Lung (tissue), 12 donors: ENCODE data around the gene TPO. TPM values are rescaled to one million over a fixed set of nuclear protein-coding genes. Genes with fewer than 3 reads are reported as not detected.

Source experiments
- ATAC-seq: fragments of 200-7000 bp; cut with Tn5 transposase; one replicate; pipeline ENCODE4 v1.9.1; 2020; ENCODE audit warnings: moderate number of reproducible peaks; ENCODE audit not compliant: insufficient read depth, low FRiP score
- DNase-seq, 3 donors: peaks; one replicate each; pipeline ENCODE4 v3.0.0-alpha.2; 2013 to 2017
- H3K27ac ChIP-seq, 2 donors: one replicate each; pipeline ENCODE4 v1.5.1; 2013; ENCODE audit warnings: mild to moderate bottlenecking in 2 of 2, moderate library complexity in 2 of 2, control low read depth in 1 of 2, inconsistent platforms in 1 of 2, low read depth in 1 of 2, low read length in 1 of 2
- H3K27me3 ChIP-seq, 3 donors: one replicate each; pipeline ENCODE4 v1.5.1; 2013; ENCODE audit warnings: low read length in 2 of 3; ENCODE audit not compliant: control insufficient read depth in 3 of 3, insufficient read depth in 3 of 3
- H3K36me3 ChIP-seq, 4 donors: one replicate each; pipeline ENCODE4 v1.5.1; 2013; ENCODE audit warnings: low read length in 4 of 4, mild to moderate bottlenecking in 1 of 4, moderate library complexity in 1 of 4; ENCODE audit not compliant: control insufficient read depth in 4 of 4, insufficient read depth in 4 of 4
- H3K4me1 ChIP-seq, 5 donors: one replicate each; pipeline ENCODE4 v1.5.1; 2013; ENCODE audit warnings: low read length in 5 of 5, mild to moderate bottlenecking in 2 of 5, moderate library complexity in 1 of 5; ENCODE audit not compliant: control insufficient read depth in 5 of 5, insufficient read depth in 5 of 5
- H3K4me3 ChIP-seq: one replicate; pipeline ENCODE4 v1.5.1; 2013; ENCODE audit warnings: mild to moderate bottlenecking, control low read depth, moderate library complexity
- H3K9ac ChIP-seq, 2 donors: one replicate each; pipeline ENCODE4 v1.5.1; 2013; ENCODE audit warnings: low read length in 2 of 2, control low read depth in 1 of 2; ENCODE audit not compliant: insufficient read depth in 1 of 2
- H3K9me3 ChIP-seq, 4 donors: one replicate each; pipeline ENCODE4 v1.5.1; 2013; ENCODE audit warnings: low read length in 3 of 4, mild to moderate bottlenecking in 1 of 4, moderate library complexity in 1 of 4; ENCODE audit not compliant: control insufficient read depth in 4 of 4, insufficient read depth in 3 of 4
- CTCF ChIP-seq: IDR thresholded peaks from 2 replicates; pipeline ENCODE4 v1.5.1; 2012; ENCODE audit warnings: mild to moderate bottlenecking; ENCODE audit errors: control extremely low read depth, extremely low read depth
- WGBS, 2 donors: extraction: QIAGEN DNeasy Blood & Tissue Kit; methylation state at CpG; one replicate each; pipeline ENCODE4 v1.1.7; 2013; 5-methylcytosine and 5-hydroxymethylcytosine counted together
- polyA plus RNA-seq, 2 donors: library from polyadenylated mRNA; stranded (reverse); fragments of 200-250 nt; gene quantifications; one replicate each; pipeline ENCODE4 v1.2.1, GENCODE V29; 2013
- total RNA-seq, 2 donors: library from RNA; depleted of rRNA in 1 of 2; stranded (reverse); fragments of >200 nt in 1 of 2; gene quantifications; one replicate each; pipeline ENCODE4 v1.2.1, GENCODE V29; 2014 to 2021
- donor health status: control.
- donor health status: control.
- donor health status: Bipolar disorder and iron deficiency.
- donor health status: healthy.
- donor health status: DM: yes; HTN: yes; CAD: no.

Gene TPO
- total and polyA plus RNA-seq, 4 donors, result 0.17 to 0.31 TPM; not detected in 2

DNA sequence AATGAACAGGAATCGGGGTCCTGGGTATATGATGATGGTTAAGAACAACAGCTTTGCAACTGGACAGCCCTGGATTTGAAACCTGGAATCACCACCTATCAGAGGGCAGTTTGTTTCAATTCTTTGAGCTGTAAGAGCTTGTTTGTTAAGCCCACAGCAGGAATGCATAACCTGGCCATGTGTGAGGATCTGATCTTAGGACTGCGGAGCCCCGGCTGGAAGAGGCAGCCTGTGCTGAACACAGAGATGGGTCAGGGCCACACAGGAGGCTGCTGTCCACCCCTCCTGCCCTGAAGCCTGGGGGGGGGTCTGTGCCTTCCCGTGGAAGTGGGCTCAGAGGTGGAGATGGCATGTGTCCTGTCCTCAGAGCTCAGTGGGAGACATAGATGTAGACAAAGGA, 24.3 kb downstream of the TPO start:
- ATAC-seq (no peak), DNase-seq (no peak)
- Histone ChIP-seq H3K27ac (no peak overlapping the region), H3K27me3 (no peaks in the 10 kb centered on the region), H3K4me3 (no peak overlapping the region), H3K36me3 (no peaks in the 10 kb centered on the region), H3K9ac (no peak overlapping the region), H3K4me1 (no peaks in the 10 kb centered on the region), H3K9me3 (no peaks in the 10 kb centered on the region)
- 87 to 92% methylated on average over 4 of the region's 4 CpGs for WGBS, 2 donors
- TF ChIP-seq CTCF, result no peak

- whole genome bisulfite sequencing, 2 donors, result 75 to 78% methylated on average over 6 of the region's 6 CpGs
- H3K27ac ChIP-seq, result no peak overlapping the region
- no peak overlapping the region for H3K9ac ChIP-seq
- no peaks in the 10 kb centered on the region for H3K36me3 ChIP-seq
- no peaks in the 10 kb centered on the region for H3K4me1 ChIP-seq
- ATAC-seq (no peak), DNase-seq (no peak)
- no peaks in the 10 kb centered on the region for H3K9me3 ChIP-seq
- H3K4me3 ChIP-seq, result no peak overlapping the region
- no peaks in the 10 kb centered on the region for H3K27me3 ChIP-seq
- no peak for TF ChIP-seq CTCF
These were observed 25.7 kb downstream of the TPO start for GRCh38 chr2:1438972-1439371.

- DNase-seq (no peak), ATAC-seq (no peak)
- Histone ChIP-seq H3K27me3 (no peaks in the 10 kb centered on the region), H3K4me3 (no peak overlapping the region), H3K4me1 (no peaks in the 10 kb centered on the region), H3K9ac (no peak overlapping the region), H3K9me3 (no peaks in the 10 kb centered on the region), H3K36me3 (no peaks in the 10 kb centered on the region), H3K27ac (no peak overlapping the region)
- WGBS, 2 donors, result 76 to 78% methylated on average over 7 of the region's 7 CpGs
- TF ChIP-seq CTCF, result no peak
These were observed 27.3 kb downstream of the TPO start for GRCh38 chr2:1440581-1440980.

DNA sequence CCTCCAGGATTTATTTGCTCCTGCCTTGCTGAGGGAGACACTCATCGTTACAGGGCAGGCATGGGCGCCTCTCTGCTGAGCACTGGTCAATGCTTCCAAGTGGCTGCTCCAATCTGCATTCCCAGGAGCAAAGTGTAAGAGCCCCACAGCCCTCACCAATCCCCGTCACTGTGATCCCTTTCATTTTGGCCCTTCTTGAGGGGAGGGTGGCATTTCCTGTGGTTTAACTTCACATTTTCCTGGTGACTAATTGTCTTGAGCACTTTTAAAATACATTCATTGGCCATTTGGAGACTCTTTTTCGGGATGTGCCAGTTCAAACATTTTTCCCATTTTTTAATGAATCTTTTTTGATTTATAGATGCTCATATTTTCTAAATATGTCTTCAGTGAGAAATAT, 33.0 kb downstream of the TPO start:
- H3K9ac ChIP-seq, result no peak overlapping the region
- DNase-seq, result no peak
- no peak for ATAC-seq
- H3K9me3 ChIP-seq, result peaks cover 0 to 7% (median 0%) of the 10 kb centered on the region in 4 donors
- TF ChIP-seq CTCF, result no peak
- H3K27me3 ChIP-seq, result peaks cover 0 to 24% (median 14%) of the 10 kb centered on the region in 3 donors
- WGBS, 2 donors, result 77 to 79% methylated on average over 4 of the region's 4 CpGs
- H3K4me3 ChIP-seq, result no peak overlapping the region
- H3K4me1 ChIP-seq, result no peaks in the 10 kb centered on the region
- no peaks in the 10 kb centered on the region for H3K36me3 ChIP-seq
- H3K27ac ChIP-seq, result no peak overlapping the region
